HuH-7.5 (cell line): ENCODE data around the gene RAD51B.
"Not testable (repeated sequence)": the region's sequence is repeated elsewhere in the genome, so short reads cannot be mapped to it uniquely, and the experiment has no call there.

Experiments used
- DNase-seq: peaks from one replicate; pipeline ENCODE4 v3.0.0; 2011; ENCODE audit warnings: low spot score

RAD51B gene

GRCh38 chr14:68660495-68660894 is 840.9 kb downstream of the RAD51B start:
- DNase-seq, result no peak

GRCh38 chr14:68661226-68662225 is 841.9 kb downstream of the RAD51B start:
- no peak for DNase-seq

- DNase-seq, result no peak
Observed at GRCh38 chr14:68662392-68662791, 842.8 kb downstream of the RAD51B start.

- not testable (repeated sequence) for DNase-seq
Observed at GRCh38 chr14:68662826-68663225, 843.2 kb downstream of the RAD51B start.

GRCh38 chr14:68663385-68664076 is 844.0 kb downstream of the RAD51B start:
- DNase-seq, result no peak

GRCh38 chr14:68664225-68664681 is 844.7 kb downstream of the RAD51B start:
- no peak for DNase-seq

- DNase-seq, result no peak
Observed at GRCh38 chr14:68665131-68665530, 845.6 kb downstream of the RAD51B start.

GRCh38 chr14:68665792-68666204 is 846.2 kb downstream of the RAD51B start:
- DNase-seq, result no peak

GRCh38 chr14:68666236-68666635 is 846.7 kb downstream of the RAD51B start:
- no peak for DNase-seq

- no peak for DNase-seq
Observed at GRCh38 chr14:68666899-68667298, 847.3 kb downstream of the RAD51B start.

GRCh38 chr14:68667313-68667791 is 847.8 kb downstream of the RAD51B start:
- DNase-seq, result no peak

GRCh38 chr14:68668028-68668427 is 848.4 kb downstream of the RAD51B start:
- no peak for DNase-seq

GRCh38 chr14:68668531-68668930 is 849.0 kb downstream of the RAD51B start:
- no peak for DNase-seq

GRCh38 chr14:68669111-68669511 is 849.5 kb downstream of the RAD51B start:
- DNase-seq, result no peak

- no peak for DNase-seq
Observed at GRCh38 chr14:68669603-68670358, 850.2 kb downstream of the RAD51B start.

- DNase-seq, result no peak
Observed at GRCh38 chr14:68670359-68670715, 850.8 kb downstream of the RAD51B start.

GRCh38 chr14:68671909-68672308 is 852.3 kb downstream of the RAD51B start:
- DNase-seq, result no peak

- no peak for DNase-seq
Observed at GRCh38 chr14:68672609-68673285, 853.2 kb downstream of the RAD51B start.

- DNase-seq, result no peak
Observed at GRCh38 chr14:68673464-68673863, 853.9 kb downstream of the RAD51B start.

GRCh38 chr14:68674538-68675232 is 855.1 kb downstream of the RAD51B start:
- DNase-seq, result no peak

- DNase-seq, result no peak
Observed at GRCh38 chr14:68675233-68675577, 855.6 kb downstream of the RAD51B start.
